ELR (cell line): Measurements from ENCODE around the gene RACGAP1.

ENCODE experiments used
- DNase-seq: peaks from one replicate; pipeline ENCODE4 v3.0.0-alpha.2; 2015; ENCODE audit warnings: low read depth

RACGAP1 gene

DNA sequence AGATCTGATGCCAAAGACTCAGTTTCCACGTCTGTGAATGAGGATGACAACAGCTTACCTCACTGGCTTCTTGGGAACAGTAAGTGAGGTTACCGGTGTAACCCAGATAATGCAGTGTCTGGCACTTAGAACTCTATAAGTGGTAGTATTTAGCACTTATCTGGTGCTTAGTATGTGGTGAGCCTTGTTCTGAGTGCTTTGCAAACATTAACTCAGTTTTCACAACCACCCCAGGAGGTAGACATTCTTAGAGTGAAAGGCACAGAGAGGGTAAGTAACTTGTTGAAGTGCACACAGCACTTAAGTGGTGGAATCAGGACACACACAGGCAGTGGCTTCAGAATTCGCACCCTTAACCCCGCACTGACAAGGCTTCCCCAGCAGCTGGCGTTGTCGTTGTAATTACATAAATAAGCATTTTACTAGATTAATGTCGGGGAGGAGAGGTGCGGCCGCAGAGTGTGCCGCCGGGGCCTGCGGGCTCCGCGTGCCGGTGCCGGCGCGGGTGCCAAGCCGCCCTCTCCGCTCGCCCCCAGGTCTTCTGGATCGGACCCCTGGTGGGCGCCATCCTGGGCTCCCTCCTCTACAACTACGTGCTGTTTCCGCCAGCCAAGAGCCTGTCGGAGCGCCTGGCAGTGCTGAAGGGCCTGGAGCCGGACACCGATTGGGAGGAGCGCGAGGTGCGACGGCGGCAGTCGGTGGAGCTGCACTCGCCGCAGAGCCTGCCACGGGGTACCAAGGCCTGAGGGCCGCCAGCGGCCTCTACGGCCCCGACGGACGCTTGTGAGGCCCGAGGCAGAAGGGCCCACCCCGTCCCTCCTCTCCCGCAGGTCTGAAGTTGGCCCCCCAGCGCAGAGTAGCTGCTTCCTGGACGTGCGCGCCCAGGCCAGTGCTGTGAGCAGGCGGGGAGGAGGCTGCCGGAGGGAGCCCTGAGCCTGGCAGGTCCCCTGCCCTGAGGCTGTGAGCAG, 70.1 kb downstream of the RACGAP1 start:
- no peak for DNase-seq

DNA sequence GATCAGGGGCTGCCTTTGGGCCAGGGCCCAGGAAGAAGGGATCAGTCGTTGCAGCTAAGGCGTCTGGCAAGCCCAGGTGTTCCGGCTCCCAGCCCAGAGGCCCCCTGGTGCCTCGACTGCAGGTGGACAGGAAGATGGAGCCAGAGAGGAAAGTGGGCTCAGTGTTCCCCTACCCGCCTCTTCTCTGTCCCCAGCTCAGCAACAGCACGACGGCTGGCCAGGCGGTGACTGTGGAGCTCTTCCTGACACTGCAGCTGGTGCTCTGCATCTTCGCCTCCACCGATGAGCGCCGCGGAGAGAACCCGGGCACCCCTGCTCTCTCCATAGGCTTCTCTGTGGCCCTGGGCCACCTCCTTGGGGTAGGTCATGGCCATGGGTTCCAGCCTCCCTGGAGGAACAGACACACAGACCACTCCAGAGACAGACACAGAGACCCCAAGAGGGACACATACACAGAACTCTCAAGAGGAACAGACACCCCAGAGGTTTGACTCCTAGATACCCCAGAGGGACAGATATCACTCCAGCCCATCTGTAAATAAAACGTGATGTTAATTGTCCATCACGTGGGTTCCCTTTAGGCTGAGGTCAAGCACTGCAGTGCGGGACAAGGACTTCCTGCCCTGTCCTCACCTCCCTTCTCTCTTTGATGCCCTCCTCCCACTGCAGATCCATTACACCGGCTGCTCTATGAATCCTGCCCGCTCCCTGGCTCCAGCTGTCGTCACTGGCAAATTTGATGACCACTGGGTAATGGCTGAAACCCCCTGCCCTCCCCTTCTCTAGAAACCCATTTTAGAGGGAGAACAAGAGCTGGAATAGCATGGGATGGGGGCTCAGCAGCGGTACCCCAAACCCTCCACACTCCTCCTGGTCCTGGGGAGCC, 71.1 kb downstream of the RACGAP1 start:
- DNase-seq, result no peak

DNA sequence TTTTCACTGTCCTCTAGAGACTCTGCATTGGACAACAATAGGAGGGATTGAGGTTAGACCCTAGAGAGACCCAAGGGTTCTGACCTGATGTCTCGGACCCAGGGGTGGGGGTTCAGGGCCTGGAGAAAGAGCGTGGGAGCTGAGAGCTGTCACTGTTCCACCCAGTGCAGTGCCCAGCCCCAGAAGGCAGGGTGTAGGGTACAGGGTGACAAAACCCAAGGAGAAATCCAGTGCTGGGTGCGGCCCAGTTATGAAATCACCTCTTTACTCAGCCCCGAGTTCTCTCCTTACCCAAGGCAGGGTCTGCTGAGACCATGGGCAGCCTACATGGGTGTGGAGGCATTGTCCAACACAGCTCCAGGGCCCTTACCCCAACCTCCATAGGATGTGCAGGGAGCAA, 72.1 kb downstream of the RACGAP1 start:
- DNase-seq, result no peak

DNA sequence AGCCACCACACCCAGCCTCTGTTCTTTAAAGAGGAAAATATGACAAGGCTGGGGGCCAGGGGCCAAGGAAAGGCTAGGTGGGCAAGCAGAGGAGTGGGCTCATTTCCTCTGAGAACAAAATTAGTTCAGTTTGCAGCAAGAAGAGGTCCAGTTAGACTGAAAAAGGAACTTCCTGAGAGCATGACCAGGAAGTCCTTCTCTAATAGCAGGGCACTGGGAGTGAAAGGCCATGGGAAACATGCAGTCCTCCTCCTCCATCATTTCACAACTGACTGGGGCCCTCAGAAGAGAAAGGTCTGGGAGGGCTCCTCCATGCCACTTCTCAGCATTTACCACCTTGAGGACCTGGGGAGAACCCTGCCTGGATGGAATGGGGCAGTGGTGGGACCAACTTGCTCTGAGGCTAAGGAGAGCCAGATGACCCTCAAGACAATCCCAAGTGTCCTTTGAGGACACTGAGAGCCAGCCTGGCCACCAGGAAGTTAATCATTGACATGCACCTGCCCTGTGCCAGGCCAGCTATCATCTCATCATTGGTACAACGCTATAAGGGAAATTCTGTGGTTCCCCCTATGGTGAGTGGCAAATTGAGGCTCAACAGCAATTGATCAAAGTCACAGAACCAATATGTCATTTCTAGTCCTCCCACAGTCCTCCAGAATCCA, 72.8 kb downstream of the RACGAP1 start:
- no peak for DNase-seq

DNA sequence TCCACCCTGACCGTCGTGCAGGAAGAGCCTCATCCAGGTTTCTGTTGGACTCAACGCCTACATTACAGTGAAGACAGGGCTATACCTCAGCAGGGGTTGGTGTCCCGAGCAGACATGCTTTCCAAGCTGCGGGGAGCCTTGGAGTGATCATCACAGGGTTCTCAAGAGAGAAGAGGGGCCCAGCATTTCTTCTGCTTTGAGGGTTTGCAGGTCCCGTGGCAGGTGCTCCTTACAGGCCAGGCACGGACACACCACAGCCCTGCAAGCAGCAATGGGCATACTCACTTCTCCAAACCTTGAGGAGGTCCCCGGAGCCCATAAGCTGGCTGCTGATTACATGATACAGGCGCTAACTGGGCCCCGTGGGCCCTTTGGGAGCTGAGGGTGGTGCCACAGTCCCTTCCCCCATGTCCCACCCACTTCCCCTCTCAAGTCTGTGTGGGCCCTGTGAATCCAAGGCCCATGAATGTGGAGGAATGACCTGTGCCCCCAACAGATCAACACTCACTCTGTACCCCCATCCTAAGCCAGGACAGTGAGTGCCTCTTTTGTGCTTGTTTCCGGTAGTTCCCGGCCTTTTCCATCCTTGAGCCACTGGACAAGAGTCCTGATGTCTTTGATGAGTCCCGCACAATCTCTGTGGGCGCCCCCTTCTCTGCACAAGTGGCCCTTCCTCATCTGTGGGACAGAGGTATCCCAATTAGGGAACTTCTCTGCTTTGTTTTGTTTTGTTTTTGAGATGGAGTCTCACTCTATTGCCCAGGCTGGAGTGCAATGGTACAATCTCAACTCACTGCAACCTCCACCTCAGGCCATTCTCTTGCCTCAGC, 73.7 kb downstream of the RACGAP1 start:
- no peak for DNase-seq

DNA sequence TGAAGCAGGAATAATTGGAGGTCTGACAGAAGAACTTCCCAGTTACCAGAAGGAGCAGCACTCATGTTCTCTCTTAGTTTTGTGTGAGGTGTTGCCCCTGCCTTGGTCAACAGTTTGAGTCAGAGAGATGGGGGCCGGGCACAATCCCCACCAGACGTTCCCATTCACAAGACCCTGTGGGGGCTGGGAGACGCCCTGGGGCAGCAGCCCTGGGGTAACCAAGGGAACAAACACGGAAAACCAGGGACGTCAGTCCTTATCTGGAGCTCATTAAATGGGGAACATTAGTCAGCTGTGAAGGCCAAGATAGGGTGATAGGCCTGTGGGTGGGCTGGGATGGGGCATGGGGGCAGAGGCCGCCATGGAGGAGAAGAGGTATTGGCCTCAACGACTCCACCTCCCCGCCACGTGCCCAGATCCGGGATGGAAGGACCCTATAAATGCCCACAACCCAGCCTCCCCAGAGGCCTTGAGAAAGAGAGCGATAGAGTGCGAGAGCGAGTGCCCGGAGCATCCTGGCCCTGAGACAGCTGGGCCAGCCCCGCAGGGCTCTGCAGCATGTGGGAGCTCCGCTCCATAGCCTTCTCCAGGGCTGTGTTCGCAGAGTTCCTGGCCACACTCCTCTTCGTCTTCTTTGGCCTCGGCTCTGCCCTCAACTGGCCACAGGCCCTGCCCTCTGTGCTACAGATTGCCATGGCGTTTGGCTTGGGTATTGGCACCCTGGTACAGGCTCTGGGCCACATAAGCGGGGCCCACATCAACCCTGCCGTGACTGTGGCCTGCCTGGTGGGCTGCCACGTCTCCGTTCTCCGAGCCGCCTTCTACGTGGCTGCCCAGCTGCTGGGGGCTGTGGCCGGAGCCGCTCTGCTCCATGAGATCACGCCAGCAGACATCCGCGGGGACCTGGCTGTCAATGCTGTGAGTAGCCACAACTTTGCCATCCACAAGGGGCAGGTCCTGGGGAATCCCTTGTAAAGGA, 74.7 kb downstream of the RACGAP1 start, which contains the start of gene AQP2:
Gene AQP2 (plus strand): TSS at position 465 of the 979 bp plus-strand sequence. CDS start 94 bp downstream, at position 559.
- no peak for DNase-seq

DNA sequence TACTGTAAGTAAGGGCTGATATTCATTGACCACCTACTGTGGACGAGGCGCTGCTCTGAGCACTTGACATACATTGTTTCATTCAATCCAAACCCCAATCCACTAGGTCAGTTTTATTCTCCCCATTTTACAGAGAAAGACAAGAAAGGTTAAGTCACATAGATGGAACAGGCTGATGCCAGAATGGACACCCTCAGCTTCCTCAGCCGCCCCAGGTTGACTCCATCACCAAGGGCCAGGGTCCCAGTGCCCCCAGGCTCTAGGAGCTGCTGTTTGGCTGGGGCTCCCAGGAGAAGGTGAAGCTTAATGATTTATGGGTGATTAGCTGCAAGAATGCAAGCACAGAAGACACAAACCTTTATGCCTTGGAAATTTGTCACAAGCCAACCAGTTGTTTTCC, 75.4 kb downstream of the RACGAP1 start:
- no peak for DNase-seq

DNA sequence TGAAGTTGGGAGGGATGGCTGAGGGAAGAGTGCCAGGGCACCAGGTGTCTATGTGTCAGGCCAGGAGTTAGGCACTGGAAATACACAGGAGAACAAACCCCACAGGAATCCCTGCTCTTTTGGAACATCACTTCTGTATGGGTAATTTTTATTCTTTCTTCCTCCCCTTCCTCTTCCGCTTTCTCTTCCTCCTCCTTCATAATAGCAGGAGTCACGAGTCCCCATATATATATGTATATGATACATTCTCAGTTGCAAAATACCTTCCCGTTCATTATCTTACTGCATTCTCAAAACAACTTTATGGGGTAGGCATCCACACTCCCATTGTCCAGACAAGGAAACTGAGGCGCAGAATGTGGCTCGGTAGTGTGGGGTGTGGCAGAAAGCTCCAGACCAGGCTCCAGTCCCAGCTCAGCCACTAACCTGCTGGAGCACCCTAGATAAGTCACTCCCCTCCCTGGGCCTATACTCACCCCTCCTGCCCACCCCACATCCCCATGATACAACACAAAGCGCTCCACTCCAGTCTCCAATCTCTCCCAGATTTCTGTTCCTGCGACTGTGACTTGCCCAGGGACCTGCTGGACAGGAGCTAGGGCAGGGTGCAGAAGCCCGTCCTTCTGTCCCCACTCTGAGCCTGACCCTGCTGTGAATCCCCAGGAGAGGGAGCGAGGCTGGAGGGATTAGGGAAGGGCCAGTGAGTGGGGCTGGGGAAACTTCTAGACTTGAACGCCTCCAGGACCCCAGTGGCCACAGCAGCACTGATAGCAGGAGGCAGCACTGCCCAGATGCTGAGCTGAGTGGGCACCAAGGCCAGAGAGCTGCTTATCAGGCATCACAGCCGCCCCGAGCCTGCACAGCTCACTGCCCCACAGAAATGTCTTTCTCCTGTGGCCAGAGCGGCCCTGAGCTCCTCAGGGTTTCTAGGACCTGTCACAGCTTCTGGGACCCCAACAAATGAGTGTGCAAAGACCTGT, 76.1 kb downstream of the RACGAP1 start:
- DNase-seq, result no peak

DNA sequence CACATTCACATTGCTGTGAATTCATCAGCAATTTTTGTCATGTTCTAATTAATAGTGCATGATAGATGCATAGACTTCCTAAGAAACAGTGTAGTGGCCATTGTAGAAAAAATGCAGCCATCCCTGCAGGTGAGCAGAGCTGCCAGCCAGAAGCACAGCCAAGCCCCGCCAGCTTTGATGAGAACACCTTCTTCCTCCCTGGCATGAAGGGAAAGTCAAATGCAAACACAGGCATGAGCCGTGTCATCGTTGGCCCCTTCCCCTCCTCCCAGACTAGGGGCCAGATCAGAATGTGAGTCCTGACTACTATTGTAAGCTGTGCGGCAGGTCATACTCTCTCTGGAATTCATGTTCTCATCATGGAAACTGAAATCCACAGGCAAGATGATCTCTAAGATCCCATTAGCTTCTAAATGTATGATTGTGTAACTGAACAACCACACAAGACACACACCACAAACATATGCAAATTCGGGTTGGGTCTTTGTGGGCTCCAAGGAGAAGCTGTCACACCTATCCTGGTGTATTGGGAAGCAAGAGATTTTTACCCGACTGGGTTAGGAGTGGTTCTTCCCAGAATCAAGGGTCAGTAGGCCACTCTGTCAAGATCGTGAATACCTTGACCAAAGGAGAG, 77.6 kb downstream of the RACGAP1 start:
- DNase-seq, result no peak

DNA sequence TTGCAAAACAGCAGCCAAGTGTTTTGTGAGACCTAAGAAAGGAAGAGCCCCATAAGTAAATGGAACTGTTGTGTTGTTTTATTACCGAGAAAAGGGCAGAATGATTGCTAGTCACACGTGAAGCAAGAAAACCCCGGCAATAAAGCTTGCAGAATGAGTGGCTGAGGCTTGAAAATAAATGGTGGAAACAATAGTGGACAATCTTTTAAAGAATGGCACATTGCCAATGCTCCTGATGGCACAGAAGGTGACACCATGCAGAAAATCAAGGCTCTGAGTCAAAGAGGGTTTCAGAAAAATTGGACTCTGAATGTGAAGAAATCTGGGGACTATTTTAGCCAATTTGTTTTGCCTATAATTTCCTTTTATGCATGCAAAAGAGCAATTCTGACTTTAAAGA, 78.8 kb downstream of the RACGAP1 start:
- DNase-seq, result no peak

DNA sequence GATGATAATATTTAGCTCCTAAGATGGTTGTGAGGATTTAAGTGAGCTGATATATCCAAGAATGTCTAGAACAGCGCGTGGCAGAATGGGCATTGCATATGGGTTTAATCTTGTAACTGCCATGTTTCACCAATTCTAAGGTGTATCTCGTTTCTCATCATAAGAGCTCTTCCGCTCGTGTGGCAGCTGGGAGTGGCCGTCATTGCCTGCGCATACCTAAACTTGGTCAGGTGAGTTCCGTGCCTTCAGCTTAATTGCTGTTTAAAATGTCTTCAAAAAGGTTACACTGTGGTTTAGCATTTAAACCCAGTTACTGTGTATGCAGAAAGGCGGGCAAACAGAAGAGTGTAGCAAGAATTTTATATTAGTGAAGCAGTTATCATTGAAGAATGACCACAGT, 79.2 kb downstream of the RACGAP1 start:
- DNase-seq, result no peak

DNA sequence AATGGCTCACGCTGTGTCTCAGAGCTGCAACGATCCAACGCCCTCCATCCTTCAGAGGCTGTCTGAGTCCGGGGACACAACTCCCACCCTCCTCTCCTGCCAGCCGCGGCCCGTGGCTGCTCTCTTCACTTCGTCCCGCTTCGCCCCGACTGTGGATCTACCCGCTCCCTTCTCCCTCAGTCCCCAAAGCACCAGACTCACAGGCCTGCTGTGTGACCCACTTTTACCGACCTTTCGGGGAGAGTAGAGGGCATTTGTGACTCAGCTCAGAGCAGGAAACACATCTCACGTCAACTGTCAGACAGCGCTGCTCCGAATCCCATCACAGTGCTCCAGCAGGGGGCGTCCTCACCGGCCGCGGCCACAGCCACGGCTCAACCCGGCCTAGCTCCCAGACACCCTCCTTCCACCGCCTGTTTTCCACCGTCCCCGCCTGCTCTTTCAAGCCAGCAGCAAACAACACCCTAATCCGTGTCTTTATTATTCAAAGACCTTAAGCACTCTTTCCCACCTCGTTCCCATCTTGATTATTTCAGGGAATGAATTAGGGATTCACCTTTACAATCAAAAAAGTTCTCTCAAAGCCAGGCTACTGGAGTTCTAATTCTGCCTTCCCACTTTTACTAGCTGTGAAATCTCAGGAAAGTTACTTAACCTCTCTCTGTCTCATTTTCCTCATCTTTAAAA, 79.8 kb downstream of the RACGAP1 start:
- DNase-seq, result peak; percentile 85

DNA sequence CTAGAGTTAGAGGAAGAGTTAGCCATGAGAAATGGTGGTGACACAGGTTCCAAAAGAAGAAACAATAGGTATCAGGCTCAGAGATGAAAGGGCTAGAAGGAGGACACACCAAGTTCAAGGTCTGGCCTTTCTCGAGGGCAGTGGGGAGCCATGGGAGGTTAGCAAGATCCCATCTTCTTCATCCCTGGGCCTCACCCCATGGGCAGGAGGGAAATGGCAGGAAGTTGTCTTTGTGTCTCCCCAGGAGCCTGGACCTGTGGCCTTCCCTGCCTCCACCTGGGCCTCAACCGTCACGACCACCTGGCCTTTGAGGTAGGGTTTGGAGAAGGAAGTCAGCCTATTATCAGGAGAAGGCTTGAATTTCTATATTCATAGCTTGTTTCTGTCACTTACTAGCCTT, 80.6 kb downstream of the RACGAP1 start:
- DNase-seq, result no peak

DNA sequence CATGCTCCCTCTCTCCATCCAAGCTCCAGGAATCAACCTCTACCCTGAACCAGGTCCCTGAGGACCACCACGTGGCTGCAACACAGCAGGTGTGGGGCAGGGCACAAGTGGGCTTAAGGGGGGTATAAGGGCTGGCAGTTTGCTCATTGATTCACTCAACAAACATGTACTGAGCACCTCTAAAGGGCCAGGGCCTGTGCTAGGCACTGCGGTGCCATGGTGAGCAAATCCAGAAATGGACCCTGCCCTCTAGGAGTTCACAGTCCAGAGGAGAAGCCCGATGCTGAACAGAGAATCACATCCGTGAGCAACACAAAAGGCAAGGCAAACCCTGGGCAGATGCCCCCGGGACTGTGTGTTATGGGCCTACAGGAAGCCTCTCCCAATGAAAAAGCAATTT, 81.2 kb downstream of the RACGAP1 start:
- DNase-seq, result no peak

DNA sequence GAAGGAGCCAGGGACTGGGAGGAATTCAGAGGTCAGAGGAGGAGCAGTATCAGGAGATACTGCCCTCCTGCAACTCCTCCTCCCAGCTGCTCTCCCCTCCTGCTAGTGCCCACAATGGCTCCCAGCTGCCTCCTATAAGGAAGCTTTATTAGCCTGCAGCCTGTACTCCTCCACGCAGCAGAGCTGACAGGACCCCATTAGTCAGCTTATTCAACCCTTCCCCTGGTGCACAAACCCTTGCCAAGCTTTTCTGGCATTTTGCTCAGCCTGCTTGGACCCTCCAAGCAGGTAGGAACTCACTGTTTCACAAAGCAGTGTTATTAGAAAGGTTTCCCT, 81.7 kb downstream of the RACGAP1 start:
- DNase-seq, result no peak

DNA sequence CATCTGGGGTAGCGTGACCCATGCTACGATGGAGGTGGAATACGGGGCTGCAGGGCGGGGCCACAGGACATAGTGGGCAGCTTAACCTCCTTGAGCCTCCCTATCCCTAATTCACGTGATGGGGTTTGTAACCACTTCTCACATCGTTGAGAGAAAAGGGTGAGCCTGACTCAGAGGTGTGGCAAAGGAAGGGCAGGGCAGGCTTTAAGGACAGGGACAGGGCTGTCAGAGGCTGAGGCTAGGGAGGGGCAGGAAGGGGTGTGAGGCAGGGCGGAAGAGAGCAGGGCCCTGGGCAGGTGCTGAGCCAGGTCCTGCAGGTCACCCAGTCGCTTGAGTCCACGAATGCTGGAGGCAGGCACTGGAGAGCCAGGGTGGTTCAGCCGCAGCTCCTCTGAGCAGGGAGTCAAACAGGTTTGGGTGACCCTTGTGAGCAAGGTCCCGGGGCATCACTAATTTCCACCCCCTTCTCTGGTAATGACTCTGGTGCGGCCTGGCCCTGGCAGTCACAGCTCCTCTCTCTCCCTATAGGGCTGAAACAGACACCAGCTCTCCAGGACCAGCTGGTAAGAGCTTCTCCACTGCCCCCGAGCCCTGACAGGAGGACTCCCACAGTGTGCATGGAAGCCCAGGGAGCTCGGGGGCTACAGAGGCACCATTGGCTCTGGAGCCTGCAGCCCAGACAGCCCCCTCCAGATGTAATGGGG, 82.2 kb downstream of the RACGAP1 start:
- no peak for DNase-seq

DNA sequence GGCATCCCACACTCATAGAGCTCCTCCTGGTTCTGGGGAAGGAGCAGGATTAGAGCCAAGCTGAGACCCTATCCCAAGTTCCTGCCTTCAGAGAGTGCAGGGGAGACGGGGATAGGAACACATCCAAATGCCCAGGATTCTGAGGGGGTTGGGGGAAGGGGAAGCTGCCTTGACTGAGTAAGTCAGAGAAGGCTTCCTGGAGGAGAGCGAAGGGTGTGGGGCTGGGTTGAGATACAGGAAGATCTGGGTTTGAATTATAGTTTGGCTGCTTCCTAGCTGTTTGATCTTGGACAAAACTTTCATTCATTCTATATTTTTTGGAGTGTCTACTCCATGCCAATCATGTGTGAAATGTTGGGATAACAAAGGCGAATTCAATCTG, 82.8 kb downstream of the RACGAP1 start:
- DNase-seq, result no peak
